ENCODE results near the gene VRTN. TPM values are rescaled to one million over a fixed set of nuclear protein-coding genes. Genes with fewer than 3 reads are reported as not detected.

VRTN gene
- total and polyA plus RNA-seq, 2 experiments from 2014 or later: 1.3 to 2.7 TPM

DNA sequence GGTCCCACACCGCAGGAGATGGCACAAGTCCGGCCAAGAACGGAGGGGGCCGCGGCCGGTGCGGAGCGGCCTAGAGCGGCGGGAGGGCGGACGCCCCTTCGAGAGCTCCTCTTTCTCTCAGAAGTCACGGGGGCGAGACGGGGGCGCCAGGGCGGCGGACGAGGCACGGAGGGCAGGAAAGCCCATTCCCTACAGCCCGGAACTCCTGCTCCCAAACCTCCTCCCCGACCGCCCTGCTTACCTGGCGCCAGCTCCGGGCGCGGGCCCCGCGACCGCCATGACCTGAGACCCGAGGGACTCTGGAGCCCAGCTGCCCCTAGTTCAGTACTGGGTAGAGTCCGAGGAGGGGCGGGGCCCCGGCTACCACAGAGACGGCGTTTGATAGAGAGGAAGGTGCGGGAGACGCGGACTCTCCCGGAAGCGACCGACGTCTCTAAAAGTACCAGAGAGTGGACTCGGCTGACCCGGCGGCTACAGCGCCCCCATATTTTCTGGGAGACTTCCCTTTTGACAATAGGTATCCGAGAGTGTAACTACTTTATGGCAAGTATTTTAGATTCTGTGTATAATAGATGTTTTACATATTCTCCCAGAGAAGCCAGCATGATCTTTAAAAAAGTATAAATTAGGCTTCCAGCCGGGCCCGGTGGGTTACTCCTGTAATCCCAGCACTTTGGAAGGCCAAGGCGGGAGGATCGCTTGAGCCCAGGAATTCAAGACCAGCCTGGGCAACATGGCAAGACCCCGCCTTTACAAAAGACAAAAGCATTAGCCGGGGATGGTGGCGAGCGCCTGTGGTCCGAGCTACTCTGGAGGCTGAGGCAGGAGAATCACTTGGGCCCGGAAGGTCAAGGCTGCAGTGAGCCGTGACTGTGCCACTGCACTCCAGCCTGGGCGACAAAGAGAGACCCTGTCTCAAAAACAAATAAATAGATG, 45.4 kb upstream of the VRTN start, which contains the start of gene ABCD4:
Gene ABCD4, minus strand, starts transcription at position 301 of the 936 bp plus-strand sequence. Its CDS starts 22 bp downstream, at position 279.
- Histone ChIP-seq H3K27ac (peak within 1 kb of the TSS; percentile 92), H3K36me3 (peaks cover 5% of the 10 kb centered on the region), H3K4me3 (peak within 1 kb of the TSS; percentile 97), H3K4me1 (ENCODE audit: low read depth) (no peaks in the 10 kb centered on the region), H3K27me3 (no peaks in the 10 kb centered on the region), H3K9me3 (ENCODE audit: low read depth) (no peaks in the 10 kb centered on the region)
- DNase-seq (ENCODE audit: low read depth in 1 of 2, low spot score in 1 of 2): peak; percentile 93 to 95
- TF ChIP-seq, protein P1, sequence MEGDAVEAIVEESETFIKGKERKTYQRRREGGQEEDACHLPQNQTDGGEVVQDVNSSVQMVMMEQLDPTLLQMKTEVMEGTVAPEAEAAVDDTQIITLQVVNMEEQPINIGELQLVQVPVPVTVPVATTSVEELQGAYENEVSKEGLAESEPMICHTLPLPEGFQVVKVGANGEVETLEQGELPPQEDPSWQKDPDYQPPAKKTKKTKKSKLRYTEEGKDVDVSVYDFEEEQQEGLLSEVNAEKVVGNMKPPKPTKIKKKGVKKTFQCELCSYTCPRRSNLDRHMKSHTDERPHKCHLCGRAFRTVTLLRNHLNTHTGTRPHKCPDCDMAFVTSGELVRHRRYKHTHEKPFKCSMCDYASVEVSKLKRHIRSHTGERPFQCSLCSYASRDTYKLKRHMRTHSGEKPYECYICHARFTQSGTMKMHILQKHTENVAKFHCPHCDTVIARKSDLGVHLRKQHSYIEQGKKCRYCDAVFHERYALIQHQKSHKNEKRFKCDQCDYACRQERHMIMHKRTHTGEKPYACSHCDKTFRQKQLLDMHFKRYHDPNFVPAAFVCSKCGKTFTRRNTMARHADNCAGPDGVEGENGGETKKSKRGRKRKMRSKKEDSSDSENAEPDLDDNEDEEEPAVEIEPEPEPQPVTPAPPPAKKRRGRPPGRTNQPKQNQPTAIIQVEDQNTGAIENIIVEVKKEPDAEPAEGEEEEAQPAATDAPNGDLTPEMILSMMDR (IDR thresholded peaks at IDR 0.05; ENCODE audit: low read depth, low read length): peak; percentile 47

DNA sequence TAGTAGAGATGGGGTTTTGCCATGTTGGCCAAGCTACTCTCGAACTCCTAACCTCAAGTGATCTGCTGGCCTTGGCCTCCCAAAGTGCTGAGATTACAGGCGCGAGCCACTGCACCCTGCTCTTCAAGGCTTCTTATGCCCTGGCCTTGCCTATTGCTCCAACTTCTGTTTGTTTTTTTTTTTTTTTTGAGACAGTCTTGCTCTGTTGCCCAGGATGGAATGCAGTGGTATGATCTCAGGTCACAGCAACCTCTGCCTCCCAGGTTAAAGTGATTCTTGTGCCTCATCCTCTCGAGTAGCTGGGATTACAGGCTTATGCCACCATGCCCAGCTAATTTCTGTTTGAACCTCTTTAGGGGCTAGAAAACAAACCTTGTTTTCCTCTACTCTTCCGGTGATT, 39.6 kb upstream of the VRTN start:
- no peaks in the 10 kb centered on the region for H3K4me1 ChIP-seq (ENCODE audit: low read depth)
- H3K27me3 ChIP-seq: no peaks in the 10 kb centered on the region
- no peaks in the 10 kb centered on the region for H3K9me3 ChIP-seq (ENCODE audit: low read depth)
- TF ChIP-seq, protein P1 (IDR thresholded peaks at IDR 0.05; ENCODE audit: low read depth, low read length): no peak
- H3K4me3 ChIP-seq: no peak overlapping the region
- DNase-seq (ENCODE audit: low read depth in 1 of 2, low spot score in 1 of 2): no peak
- no peaks in the 10 kb centered on the region for H3K36me3 ChIP-seq
- H3K27ac ChIP-seq: no peak overlapping the region

DNA sequence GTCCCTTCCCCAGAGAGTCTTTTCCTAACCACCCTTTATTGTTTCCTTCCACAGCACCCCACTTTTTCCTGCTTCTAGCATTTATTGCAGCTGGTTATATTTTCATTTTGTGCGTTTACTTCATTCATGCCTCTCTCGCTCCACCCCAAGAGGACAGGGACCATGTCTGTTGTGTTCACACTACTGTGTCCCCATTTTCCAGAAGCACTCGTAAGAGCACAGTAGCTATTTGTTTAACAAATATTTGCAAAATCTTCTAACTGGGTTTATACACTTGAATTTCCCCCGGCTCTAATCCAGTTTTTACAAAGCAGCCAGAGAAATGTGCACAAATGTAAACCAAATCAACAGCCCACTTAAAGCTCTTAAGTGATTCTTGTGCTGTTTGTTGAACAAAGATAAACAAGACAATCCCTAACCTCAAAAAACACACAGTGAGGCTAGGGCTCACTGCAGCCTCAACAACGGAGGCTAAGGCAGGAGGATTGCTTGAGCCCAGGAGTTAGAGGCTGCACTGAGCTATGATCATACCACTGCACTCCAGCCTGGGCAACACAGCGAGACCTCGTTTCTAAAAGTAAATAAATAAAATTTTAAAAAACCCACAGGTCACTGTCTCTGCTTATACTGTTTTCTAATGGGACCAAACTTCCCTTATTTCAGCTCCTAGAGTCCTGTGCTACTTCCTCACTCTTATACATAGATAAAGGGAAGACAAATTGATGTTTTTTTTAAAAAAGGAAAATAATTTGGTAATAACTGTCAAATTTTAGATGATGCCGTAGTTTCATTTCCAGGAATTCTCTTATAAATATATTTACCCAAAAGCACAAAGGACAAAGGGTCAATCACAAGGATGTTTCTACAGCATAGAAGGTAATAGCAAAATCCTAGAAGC, 38.9 kb upstream of the VRTN start:
- Histone ChIP-seq H3K27ac (no peak overlapping the region), H3K4me1 (ENCODE audit: low read depth) (no peaks in the 10 kb centered on the region), H3K27me3 (no peaks in the 10 kb centered on the region), H3K36me3 (no peaks in the 10 kb centered on the region), H3K4me3 (no peak overlapping the region), H3K9me3 (ENCODE audit: low read depth) (no peaks in the 10 kb centered on the region)
- TF ChIP-seq, protein P1 (IDR thresholded peaks at IDR 0.05; ENCODE audit: low read depth, low read length): no peak
- DNase-seq (ENCODE audit: low read depth in 1 of 2, low spot score in 1 of 2): no peak

GRCh38 chr14:74312161-74312560, 36.1 kb upstream of the VRTN start:
- H3K9me3 ChIP-seq (ENCODE audit: low read depth): no peaks in the 10 kb centered on the region
- H3K27me3 ChIP-seq: no peaks in the 10 kb centered on the region

GRCh38 chr14:74313601-74314000, 34.7 kb upstream of the VRTN start:
- Histone ChIP-seq H3K4me1 (ENCODE audit: low read depth) (no peaks in the 10 kb centered on the region), H3K27me3 (no peaks in the 10 kb centered on the region), H3K9me3 (ENCODE audit: low read depth) (no peaks in the 10 kb centered on the region), H3K4me3 (no peak overlapping the region), H3K36me3 (no peaks in the 10 kb centered on the region), H3K27ac (no peak overlapping the region)
- DNase-seq (ENCODE audit: low read depth in 1 of 2, low spot score in 1 of 2): no peak
- TF ChIP-seq, protein P1 (IDR thresholded peaks at IDR 0.05; ENCODE audit: low read depth, low read length): no peak

More at GRCh38 chr14:74312161-74312560, 36.1 kb upstream of the VRTN start:
- TF ChIP-seq, protein P1 (IDR thresholded peaks at IDR 0.05; ENCODE audit: low read depth, low read length): no peak
- Histone ChIP-seq H3K4me3 (no peak overlapping the region), H3K4me1 (ENCODE audit: low read depth) (no peaks in the 10 kb centered on the region), H3K27ac (no peak overlapping the region), H3K36me3 (no peaks in the 10 kb centered on the region)
- DNase-seq (ENCODE audit: low read depth in 1 of 2, low spot score in 1 of 2): no peak

Measured in cardiac muscle cell (in vitro differentiated cells and primary cell).